ENCODE measurements around the gene SPP1.
"Not testable (repeated sequence)": the region's sequence is repeated elsewhere in the genome, so short reads cannot be mapped to it uniquely, and the experiment has no call there.

The SPP1 gene

DNA sequence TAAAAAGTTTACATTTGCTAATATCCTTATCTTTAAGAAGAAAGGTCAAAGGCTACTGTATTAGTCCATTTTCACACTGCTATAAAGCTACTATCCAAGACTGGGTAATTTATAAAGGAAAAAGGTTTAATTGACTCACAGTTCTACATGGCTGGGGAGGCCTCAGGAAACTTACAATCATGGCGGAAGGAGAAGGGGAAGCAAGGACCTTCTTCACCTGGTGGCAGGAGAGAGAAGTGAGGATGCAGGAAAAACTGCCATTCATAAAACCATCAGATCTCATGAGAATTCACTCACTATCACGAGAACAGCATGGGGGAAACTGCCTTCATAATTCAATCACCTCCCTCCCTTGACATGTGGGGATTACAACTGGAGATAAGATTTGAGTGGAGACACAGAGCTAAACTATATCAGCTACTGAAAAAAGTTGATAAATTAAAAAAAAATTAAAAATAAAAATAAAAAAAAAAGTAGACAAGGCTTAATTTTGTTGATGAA is 23.7 kb downstream of the SPP1 start:
- DNase-seq, result not testable (repeated sequence)

DNA sequence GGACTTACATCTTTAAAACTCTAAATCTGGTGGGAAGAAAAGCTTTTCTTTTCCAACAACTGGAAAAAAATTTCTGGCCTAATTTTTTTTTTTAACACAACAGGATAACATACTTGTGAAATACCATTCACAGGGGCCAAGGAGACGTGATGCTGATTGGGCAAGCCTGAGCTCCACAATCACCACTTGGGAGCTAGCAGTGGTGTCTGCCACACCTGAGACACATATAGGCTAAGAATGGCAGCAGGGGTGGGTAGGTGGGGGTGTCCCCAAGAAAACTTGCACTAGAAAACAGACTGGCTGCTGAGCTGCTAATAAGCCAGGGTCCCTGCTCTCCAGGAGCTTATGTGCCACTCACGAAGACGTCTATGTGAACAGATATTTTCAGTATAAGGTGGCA is 26.4 kb downstream of the SPP1 start:
- DNase-seq, result no peak

DNA sequence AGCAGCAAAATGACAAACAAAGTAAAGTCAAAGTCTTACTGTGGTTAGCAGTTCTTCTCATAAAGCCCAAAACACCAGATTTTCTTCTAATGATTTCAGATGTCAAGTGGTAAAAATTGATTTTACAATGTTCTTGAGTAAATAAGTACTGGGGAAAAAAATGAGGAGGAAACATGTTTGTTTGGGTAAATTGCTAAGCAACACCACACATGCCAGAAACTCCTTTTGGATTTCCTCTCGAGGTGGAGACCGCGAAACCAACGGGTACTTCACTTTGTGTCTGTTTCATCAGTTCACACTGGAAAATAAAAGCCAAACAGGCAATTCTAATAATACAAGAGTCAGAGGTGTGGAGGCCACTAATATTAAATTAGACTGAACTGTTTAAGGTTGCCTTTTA is 27.3 kb downstream of the SPP1 start:
- no peak for DNase-seq

DNA sequence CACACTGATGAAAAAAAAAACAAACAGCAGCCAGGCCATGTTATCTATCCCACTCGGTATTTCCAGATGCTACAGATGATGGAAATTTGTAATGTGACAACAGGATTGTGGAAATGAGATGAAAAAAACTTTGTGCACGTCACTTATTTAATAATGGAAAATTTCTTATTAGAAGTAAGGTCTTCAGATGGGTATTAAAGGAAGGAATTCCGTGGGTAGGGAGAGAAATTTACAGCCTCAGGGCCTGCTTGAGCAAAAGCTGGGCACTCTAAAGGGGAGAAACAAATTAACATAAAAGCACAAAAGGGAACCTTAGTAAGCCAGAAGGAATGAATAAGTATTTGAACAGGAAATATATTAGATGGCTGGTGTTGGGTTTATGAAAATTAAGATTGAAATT is 27.7 kb downstream of the SPP1 start:
- no peak for DNase-seq

DNA sequence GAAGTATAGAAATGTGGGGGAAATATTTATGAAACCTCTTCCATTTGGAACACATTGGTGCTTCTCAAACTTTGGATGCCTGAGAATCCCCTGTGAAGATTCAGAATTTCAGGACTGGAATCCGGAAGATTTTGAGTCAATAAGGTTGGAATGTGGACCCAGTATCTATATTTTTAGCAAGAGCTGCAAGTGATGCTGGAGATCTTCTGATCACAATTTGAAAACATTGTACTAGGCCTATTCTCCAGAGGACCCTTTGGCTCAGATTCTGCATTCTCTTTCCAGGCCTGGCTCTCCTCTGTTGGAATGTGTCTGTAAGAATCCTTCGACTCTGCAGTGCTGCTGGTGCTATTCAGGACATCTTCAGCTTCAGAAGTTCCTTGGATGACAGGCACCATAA is 29.6 kb downstream of the SPP1 start:
- DNase-seq, result no peak

DNA sequence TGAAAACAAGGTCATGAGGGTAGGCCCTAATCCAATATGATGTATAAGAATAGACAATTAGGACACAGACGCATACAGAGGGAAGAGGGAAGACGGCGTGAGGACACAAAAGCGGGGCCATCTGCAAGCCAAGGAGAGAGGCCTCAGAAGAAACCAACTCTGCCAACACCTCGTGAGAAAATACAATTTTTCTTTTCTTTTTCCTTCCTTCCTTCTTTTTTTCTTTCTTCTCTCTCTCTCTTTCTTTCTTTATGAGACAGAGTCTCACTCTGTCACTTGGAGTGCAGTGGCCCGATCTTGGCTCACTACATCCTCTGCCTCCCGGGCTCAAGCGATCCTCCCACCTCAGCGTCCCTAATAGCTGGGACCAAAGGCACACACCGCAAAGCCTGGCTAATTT is 30.4 kb downstream of the SPP1 start:
- no peak for DNase-seq

DNA sequence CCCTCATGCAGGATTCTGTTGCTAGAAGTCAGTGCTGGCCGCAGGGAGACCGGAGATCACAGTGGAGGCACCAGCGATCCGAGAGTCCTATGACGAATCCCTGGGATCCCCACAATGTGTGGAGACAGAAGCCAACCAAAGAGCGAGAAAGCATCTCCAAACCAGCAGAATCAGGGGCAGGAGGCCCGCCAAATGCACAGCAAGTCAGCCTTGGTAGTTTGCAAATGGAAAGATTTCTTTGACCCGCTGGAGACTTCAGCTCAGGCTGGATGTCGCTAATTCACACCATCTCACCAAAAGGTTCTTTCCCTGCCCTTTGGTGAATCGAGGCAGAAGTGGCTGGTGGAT is 31.4 kb downstream of the SPP1 start:
- DNase-seq, result no peak

DNA sequence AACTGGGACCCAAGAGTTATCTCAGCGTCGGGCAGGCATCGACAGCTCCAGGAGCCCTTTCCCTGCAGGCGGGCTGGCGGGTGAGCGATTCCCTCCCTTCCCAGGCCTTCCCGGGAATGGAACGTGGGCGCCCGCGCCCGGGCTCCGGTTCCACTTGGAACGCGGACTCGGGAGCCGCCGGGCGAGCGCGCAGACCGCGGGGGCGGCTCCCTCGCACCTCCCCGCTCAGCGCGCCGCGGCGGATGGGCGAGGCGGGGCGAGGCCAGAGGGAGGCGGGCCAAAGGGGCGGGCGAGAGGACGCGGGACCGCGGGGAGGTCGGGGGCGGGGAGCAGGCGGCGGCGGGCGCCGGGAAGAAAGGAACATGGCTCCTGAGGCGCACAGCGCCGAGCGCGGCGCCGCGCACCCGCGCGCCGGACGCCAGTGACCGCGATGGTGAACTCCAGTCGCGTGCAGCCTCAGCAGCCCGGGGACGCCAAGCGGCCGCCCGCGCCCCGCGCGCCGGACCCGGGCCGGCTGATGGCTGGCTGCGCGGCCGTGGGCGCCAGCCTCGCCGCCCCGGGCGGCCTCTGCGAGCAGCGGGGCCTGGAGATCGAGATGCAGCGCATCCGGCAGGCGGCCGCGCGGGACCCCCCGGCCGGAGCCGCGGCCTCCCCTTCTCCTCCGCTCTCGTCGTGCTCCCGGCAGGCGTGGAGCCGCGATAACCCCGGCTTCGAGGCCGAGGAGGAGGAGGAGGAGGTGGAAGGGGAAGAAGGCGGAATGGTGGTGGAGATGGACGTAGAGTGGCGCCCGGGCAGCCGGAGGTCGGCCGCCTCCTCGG is 32.0 kb downstream of the SPP1 start, which contains the start of gene PKD2:
PKD2 (plus strand) TSS at position 332 of the 818 bp plus-strand sequence; CDS start at position 431, 99 bp downstream.
- peak; percentile 33 to 65 (median 48) for DNase-seq

DNA sequence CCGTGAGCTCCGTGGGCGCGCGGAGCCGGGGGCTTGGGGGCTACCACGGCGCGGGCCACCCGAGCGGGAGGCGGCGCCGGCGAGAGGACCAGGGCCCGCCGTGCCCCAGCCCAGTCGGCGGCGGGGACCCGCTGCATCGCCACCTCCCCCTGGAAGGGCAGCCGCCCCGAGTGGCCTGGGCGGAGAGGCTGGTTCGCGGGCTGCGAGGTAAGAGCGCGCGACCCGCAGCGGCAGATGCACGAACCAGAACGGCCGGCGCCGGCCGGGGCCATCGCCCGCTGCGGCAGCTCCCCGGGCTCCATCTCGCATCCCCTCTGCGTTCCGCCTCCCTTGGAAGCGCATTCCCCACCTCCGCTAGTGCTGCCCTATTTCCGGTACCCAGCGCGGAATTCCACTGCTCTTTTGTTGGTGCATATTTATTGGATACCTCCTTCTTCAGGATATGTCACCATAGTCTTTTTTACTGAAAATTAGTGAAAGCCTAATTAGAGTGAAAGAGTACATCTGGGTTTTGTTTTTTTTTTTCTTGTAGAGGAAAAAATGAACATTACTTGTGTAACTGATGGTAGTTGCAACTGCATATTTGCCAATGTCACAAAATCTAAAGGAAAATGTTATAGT is 32.7 kb downstream of the SPP1 start:
- no peak for DNase-seq

DNA sequence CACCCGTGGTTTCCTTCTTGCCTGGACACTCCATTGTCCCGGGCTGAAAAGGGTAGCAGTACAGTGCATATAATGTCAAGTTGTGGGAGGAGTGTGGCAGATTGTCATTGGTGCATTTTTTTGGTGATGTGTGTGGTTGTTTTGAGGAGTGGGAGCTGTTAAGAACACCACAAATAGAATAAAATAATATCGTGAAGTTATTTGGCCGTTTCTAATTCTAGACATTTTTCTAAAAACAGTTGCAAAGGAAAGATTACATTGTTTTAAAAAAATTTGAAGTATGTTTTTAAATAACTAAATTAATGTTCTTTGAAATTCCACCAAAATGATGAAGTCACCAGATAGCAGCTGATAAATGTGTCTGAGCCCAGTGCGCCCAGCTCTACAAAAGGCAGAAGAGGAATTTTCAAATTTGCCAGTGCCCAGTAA is 33.2 kb downstream of the SPP1 start:
- no peak for DNase-seq

DNA sequence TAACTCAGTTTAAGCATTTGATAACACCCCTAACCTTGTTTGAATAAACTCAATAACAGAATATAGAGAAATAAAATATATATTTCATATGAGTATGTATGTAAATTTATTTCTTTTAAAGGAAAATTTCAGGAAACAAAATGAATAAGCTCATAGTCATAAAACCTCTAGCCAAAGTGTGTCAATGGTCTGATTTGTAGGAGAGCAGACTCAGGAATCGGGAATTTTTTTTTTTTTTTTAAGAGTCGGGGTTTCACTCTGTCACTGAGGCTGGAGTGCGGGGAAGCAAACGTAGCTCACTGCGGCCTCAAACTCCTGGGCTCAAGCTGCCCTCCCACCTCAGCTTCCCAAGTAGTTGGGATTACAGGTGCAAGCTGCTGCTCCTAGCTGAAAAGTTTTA is 34.4 kb downstream of the SPP1 start:
- no peak for DNase-seq

DNA sequence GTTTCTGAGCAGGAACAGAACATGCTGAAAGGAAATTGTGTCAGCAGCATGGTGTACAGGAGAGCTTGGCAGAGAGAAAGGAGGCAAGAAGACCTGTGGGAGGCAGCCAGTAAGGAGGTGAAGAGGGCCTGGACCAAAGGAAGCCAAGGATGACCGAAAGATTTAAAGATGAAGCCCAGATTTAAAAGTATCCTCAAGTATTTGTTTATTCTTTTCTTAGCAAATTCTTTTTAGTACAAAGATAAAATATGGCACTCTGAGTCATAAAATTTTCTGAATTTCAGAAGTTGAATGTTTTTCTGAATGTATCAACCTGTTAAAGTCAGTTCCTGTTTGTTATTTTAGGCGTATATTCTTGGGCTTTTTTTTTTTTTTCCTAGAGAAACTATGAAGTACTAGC is 35.5 kb downstream of the SPP1 start:
- no peak for DNase-seq

DNA sequence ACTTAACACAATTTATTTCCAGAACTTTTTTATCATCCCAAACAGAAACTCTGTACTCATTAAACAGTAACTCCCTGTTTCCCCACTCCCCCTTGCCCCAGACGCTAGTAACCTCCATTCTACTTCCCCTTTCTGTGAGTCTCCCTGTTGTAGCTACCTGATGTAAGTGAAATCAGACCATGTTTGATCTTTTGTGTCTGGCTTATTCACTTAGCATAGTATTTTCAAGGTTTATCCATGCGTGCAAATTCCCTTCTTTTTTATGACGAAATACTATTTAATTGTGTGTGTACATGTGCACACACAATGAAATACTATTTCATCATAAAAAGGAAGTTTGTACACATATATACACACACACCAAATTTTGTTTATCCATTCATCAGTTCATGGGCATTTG is 37.1 kb downstream of the SPP1 start:
- no peak for DNase-seq

DNA sequence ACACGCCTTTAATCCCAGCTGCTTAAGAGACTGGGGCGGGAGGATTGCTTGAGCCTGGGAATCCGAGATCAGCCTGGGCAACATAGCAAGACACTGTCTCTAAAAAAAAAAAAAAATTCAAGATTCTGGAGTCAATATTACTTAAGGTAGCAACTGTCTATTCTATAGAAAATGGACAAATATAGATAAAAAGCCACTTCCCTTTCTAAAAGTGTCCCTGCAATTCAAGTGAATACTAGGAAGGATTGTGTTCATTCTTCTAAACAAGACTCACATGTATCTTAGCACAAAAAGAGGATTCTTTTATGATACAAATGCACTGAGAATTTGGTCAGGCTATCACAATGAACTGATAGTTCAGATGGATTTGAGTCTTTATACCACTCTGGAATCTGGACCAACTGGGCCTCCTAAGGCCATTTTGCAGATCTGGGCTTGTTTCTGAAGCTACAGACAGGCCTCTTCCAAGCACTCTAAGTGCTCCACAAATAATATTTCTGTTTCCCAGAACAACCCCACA is 38.9 kb downstream of the SPP1 start:
- DNase-seq, result no peak

DNA sequence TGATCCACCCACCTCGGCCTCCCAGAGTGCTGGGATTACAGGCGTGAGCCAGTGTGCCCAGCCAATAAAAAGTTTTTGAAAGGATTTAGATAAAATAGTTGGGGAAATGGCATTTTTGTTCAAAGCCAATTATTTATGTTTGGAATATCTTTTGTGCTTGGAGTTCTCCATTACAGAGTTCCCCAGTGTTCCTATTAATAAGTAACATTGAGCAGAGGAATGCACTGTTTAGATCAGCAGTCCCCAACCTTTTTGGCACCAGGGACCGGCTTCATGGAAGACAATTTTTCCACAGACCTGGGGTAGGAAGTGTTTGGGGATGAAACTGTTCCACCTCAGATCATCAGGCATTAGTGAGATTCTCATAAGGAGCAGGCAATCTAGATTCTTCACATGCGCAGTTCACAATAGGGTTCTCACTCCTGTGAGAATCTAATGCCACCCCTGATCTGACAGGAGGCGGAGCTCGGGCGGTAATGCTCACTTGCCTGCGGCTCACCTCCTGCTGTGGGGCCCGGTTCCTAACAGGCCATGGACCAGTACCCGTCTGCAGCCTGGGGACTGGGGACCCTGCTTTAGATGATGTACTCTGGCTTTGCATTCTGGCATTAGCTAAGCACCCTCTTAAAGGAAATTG is 40.3 kb downstream of the SPP1 start:
- DNase-seq, result no peak

DNA sequence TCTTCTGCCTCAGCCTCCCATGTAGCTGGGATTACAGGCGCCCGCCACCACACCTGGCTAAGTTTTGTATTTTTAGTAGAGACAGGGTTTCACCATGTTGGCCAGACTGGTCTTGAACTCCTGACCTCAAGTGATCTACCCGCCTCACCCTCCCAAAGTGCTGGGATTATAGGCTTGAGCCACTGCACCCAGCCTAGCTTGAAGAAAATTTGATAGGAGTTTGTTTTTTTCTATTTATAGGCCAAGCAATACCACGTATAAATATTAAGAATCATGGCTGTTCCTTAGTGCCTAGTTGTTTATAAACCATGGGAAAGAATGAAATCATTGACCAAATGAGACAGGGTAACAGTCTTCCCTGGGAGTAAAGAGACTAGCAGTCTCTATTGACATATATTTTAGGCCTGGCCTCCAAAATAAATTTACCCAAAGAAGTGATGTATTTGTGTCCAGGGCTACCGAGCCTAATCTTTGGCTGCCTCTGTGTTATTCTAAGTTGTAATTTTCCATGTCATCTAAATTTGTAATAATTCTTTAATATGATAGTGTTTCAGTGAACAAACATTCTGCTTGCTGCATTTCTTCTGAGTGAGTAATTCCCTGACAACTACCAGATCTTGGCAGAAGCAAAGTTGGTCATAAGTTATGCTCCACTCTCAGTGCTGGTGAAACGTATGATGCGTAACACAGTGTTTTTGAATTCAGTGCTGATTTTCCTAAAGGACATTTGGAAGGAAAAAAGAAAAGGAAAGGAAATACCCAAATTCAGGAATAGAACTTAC is 42.2 kb downstream of the SPP1 start:
- DNase-seq, result no peak

DNA sequence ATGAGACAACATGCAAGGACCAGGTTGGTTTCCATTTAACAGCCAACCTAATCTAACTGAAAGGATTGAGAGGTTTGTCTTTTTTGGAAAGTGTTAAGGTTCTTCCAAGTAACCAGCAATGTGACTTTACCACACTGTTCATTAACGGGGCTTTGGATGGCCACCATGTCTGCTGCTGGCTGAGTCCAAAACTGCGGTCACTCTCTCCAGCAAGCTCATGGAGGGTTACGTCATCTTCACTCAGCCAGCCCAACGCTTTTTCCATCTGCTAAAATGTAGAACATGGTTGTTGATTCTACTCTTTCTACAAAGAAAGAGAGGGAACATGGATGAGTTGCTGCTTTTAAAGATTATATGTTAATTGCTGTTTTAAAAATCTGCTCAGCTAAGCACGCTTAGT is 43.0 kb downstream of the SPP1 start:
- DNase-seq, result no peak

DNA sequence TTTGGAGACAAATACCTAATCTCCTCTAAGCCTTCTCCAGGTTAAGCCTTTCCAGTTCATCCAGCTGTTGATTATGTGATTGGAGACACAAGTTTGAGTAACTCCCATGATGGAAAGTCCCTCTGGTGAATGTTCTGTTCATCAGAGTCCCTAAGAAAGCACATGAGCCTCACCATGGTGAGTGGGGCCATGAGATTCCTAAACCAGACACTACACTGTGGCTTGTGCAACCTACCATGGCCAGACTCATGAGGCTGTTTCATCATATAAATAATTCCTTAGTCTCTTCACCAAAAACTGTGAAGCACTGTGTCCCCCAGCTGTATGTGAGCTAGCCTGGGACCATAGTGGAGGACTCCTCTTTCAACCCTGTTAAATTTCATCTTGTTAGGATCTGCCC is 46.3 kb downstream of the SPP1 start:
- DNase-seq, result no peak

DNA sequence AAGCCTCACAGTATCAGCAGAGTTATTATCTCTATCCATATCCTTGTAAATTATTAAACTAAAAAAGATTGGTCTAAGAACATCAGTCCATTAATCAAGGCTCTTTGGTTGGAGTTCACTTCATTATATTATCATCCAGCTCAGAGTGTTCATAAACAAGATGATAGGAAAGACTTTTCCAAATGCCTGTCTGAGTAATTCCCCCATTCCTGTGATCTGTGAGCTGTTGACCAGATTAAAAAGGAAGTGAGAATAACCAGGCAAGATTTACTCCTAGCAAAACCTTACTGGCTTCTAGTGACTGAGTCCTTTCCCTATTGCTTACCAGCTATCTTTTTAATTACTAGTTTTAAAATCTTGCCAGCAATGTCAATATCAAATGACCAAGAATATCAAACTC is 46.8 kb downstream of the SPP1 start:
- no peak for DNase-seq

DNA sequence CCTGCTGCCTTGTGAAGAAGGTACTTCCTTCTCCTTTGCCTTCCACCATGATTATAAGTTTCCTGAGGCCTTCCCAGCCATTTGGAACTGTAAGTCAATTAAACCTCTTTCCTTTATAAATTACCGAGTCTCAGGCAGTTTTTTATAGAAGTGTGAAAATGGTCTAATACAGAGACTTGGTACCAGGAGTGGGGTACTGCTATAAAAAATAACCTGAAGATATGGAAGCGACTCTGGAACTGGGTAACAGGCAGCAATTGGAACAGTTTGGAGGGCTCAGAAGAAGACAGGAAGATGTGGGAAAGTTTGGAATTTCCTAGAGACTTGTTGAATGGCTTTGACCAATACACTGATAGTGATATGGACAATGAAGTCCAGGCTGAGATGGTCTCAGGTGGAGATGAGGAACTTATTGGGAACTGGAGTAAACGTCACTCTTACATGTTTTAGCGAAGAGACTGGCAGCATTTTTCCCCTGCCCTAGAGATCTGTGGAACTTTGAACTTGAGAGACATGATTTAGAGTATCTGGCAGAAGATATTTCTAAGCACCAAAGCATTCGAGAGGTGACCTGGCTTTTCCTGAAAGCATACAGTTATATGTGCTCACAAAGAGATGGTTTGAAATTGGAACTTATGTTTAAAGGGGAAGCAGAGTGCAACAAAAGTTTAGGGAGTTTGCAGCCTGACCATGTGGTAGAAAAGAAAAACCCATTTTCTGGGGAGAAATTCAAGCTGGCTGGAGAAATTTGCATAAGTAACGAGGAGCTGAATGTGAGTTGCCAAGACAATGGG is 50.6 kb downstream of the SPP1 start:
- DNase-seq, result not testable (repeated sequence)

DNA sequence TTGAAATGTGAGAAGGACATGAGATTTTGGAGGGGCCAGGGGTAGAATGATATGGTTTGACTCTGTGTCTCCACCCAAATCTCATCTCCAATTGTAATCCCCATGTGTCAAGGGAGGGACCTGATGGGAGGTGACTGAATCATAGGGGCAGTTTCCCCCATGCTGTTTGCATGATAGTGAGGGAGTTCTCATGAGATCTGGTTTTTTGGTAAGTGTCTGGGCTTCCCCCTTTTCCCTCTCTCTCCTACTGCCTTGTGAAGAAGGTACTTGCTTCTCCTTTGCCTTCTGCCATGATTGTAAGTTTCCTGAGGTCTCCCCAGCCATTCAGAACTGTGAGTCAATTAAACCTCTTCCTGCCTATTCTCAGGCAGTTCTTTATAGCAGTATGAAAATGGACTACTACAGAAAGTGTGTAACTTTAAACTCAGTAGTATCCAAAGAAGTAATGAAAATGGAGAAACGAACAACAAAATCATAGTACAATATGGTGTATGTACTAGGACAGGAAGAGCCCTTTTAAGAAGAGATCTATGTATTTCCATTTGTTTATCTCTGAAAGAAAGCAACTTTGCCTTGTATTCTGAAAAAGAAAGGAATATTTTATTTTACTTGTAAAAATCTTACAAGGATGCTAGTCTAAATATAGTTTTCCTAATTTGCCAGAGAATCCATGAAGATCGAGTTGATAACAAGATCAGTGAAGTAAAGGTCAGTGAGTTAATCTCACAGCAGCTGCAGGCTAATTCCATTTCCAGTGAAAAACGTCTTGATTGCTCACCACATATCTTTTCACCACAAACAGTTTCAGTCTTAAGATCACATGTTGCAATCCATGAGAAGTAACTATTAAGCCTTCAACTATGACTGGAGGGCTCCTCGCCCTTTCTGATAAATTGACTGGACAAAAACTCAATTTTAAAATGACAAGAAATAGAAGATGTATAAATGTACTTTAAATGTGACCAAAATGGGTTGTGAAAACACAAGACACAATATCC is 52.4 kb downstream of the SPP1 start:
- no peak for DNase-seq

Data from activated CD4-positive, CD25-positive, alpha-beta regulatory T cell (primary cell).